Measurements from ENCODE around the gene PREP.
"Not testable (repeated sequence)": the region's sequence is repeated elsewhere in the genome, so short reads cannot be mapped to it uniquely, and the experiment has no call there.

PREP gene

DNA sequence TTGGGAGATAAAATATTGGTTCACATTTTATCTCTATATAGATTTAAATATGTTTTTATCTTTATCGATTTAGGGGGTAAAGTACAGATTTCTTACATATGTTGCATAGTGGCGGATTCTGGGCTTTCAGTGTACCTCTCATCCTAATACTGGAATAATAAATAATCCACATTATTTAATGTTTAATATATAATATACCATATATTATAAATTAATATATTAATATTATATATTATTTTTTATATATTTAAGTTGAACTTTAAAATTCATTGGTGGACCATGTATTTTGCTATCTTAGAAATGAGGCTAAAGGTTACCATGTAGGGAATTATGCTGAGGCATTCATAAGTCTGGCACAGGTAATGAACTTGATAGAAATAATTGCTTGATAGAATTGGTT, 133.5 kb downstream of the PREP start:
- DNase-seq (ENCODE audit: low read depth) = no peak

DNA sequence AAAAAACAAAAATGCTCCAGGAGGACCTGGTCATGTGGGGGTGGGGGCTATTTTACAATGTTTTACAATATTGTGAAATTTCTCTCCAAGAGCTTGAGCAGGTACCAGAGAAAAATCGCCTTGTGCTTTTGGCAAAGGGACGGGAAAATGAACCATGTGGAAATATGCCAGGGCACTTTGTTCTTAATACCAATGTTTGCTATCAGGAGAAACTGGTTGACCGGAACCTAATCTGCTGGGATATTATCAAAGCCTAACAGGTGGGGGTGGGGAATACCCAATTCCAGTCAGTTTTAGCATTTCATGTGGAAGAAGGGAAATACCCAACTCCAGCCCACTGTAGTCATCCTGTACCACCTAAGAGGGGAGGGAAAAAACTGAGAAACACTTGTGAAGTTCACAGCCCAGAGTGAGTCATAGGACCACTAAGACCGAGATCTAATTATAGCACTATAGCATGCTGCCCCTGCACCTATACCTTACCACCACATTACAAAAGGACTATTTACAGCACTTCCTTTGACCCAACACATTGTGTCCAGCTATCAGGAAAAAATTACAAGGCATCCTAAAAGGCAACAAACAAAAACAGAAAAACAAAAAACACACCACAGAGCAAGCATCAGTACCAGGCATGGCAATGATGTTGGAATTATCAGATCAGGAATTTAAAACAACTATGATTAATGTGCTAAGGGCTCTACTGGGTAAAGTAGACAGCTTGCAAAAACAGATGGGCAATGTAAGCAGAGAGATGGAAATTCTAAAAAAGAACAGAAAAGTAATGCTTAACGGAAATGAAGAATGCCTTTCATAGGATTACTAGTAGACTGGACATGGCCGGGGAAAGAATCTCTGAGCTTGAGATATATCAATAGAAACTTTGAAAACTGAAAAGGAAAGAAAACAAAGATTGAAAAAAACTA, 138.9 kb downstream of the PREP start:
- no peak for DNase-seq (ENCODE audit: low read depth)

DNA sequence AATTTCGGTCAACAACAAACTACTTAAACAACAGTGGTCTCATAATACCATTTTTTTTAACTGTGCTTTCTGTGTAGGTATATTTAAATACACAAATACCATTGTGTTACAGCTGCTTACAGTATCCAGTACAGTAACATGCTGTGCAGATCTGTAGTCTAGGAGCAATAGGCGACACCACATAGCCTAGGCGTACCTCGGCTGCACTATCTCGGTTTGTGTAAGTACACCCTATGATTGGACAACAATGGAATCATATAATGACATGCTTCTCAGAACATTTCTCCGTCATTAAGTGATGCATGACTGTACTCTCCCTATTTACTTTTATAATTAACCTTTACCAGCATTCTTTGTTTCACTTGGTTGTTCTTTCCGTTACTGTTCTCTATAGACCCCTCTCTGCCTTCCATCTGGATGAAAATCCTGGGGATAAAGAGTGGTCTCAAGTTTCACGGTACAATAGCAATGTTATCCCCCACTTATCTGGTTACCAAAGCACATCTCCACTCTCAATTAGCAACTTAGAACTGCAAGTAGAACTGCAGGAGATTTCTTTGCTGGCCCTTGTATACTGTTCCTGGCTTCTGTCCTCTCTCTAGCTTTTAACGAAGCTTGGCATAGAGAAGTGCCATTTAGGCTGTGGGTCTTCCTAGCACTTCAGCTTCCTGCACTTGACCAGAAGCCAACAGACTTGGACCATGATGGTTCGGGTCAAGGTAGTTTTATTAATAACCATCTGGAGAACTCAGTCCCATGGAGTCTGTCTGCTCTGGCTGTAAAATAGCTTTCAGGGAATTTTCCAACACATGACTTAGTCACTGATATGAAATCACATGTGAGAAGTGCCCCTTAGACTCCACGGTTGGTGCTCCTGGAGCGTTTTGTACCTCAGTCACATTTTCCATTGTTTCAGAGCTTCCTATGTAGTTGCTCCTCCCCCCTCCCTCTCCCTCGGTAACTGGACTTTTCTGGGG, 142.7 kb downstream of the PREP start:
- no peak for DNase-seq (ENCODE audit: low read depth)

DNA sequence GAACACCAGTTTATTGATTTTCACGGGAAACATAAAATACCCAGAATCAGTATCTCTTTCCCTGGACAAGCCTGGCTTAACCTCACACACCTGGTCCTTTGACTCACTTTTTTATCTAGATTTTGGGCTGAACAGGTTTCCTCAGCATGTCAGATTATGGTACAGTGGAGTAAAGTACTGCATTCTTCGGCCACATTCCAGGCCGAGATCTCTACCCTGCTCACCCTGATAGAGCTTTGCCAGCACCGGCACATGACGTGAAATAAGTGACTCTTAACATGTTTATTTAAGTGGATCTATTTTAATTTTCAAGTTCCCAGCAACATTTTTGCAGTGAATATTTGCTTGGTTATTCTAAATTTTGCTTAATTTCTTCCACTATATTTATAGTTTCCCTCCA, 144.1 kb downstream of the PREP start:
- no peak for DNase-seq (ENCODE audit: low read depth)

DNA sequence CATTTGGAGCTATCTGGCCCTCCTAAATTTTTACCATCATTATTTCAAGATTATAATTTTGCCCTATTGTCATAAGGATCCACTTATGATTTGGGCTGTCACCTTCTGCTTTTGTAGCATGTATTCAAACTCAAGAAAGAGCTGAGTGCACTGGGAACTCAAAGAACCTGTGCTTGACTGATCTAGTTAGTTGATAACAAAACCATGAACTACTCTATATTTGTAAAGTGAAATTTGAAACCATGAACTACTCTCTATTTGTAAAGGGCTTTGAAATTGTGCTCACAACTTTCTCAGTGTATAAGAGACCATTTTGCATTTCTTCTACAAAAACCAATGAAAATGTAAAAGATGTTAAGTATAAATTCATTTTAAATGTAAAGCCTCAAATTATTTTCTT, 145.5 kb downstream of the PREP start:
- DNase-seq (ENCODE audit: low read depth) = no peak

DNA sequence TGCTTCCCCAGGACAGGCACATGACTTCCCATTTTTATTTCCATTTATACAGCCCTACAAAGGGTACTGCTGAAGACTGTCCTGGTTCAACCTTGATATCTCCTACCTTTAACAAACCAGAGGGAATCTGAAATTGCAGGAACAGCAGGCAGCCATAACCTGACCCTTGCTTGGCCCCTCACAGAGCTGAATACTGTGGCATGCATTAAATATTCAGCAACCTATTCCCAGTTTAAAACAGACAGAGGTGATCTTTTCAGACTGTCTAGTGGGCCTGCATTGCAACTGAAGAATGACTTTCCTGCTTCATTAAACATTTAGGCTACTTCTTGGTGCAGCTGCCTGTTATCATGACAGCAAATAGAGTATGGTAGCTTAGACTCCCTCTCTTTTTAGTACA, 146.3 kb downstream of the PREP start:
- no peak for DNase-seq (ENCODE audit: low read depth)

DNA sequence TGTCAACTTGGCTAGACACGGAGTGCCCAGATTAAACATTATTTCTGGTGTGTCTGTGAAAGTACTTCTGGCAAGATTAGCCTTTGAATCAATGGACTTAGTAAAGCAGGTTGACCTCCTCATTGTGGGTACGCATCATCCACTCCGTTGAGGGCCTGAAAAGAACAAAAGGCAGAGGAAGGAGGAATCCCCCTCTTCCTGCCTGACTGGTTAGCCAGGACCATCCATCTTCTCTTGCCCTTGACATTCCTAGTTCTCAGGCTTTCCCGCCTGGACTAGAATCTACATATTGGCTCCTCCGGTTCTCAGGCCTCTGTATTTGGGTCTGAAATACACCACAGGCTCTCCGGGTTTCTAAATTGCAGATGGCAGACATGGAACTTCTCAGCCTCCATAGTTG, 149.1 kb downstream of the PREP start:
- DNase-seq (ENCODE audit: low read depth) = no peak

DNA sequence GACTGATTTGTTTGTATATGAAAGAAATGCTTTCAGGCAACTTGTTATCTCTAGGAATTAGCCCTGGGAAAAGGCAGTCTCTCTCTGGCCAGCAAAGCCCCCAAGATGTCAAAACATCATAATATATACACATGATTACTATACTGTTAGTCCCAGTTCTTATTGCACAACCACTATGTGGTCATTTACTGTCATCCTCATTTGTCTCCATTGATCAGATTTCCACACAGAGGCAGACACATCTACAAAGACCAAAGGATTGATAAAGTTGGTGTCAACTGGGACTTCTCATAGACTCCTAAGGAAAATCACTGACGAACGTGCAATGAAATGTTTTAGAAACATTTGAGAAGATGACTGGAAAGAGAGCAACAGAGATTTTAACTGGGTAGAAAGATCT, 151.2 kb downstream of the PREP start:
- no peak for DNase-seq (ENCODE audit: low read depth)

DNA sequence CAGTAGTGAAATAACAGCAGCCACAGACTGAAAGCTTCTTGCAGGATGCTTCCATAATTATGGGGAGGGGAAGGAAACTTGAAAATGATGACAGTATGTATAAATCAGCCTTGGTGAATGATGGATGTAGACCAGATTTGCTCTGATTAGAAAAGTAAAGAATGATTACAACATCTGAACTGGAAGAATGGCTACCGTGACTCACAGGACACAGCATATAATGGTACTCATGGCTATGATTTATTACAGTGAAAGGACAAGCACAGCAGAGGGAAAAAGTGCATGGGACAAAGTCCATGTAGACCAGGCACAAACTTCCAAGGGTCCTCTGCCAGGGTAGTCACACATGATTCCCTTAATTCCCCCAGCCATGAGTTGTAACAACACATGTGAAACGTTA, 152.3 kb downstream of the PREP start:
- no peak for DNase-seq (ENCODE audit: low read depth)

DNA sequence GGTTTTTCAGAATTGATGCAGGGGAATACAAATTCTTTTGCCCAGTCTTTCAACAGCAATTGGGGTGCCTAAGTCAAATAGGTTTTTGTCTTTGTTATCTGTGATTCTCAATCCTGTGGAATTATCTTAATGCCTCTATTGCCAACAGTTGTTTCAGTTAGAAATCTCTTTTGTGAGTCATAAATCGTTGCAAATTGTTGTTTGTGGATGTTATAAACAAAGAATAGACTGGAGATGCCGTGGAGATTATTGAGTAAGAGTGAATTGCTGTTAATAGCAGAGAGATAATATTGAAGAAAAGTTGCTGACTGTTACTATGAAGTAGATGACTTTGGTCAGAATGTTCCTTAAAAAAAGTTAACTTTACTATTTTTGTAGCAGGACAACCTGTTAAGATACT, 159.4 kb downstream of the PREP start:
- no peak for DNase-seq (ENCODE audit: low read depth)

DNA sequence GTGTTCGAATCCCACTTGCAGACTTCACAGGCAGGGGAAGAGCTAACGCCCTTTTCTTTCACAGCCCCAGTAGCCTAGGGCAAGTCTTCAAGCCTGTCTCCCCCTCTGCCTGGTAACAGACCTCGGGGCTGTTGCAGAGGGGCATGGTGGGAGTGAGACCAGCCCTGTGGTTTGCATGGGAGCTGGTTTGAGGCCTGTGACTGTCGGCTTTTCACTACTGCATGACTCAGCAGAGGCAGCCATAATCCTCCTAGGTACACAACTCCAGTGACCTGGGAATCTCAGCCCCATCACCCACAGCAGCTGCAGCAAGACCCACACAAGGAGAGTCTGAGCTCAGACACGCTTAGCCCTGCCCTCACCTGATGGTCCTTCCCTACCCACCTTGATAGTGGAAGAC, 167.7 kb downstream of the PREP start:
- DNase-seq (ENCODE audit: low read depth) = no peak

DNA sequence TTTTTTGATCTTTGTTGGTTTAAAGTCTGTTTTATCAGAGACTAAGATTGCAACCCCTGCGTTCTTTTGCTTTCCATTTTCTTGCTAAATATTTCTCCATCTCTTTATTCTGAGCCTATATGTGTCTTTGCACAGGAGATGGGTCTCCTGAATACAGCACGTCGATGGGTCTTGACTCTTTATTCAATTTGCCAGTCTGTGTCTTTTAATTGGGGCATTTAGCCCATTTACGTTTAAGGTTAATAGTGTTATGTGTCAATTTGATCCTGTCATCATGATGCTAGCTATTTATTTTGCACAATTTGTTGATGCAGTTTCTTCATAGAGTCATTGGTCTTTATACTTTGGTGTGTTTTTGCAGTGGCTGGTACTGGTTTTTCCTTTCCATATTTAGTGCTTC, 171.1 kb downstream of the PREP start:
- DNase-seq (ENCODE audit: low read depth) = not testable (repeated sequence)

All from stimulated activated CD8-positive, alpha-beta memory T cell treated with anti-CD3 and anti-CD28 coated beads, Interleukin-4, amount 100 ng/mL, for 24 hours (primary cell).